ENCODE measurements around the gene MRPL27.
"Not testable (repeated sequence)": the region's sequence is repeated elsewhere in the genome, so short reads cannot be mapped to it uniquely, and the experiment has no call there.

The MRPL27 gene

DNA sequence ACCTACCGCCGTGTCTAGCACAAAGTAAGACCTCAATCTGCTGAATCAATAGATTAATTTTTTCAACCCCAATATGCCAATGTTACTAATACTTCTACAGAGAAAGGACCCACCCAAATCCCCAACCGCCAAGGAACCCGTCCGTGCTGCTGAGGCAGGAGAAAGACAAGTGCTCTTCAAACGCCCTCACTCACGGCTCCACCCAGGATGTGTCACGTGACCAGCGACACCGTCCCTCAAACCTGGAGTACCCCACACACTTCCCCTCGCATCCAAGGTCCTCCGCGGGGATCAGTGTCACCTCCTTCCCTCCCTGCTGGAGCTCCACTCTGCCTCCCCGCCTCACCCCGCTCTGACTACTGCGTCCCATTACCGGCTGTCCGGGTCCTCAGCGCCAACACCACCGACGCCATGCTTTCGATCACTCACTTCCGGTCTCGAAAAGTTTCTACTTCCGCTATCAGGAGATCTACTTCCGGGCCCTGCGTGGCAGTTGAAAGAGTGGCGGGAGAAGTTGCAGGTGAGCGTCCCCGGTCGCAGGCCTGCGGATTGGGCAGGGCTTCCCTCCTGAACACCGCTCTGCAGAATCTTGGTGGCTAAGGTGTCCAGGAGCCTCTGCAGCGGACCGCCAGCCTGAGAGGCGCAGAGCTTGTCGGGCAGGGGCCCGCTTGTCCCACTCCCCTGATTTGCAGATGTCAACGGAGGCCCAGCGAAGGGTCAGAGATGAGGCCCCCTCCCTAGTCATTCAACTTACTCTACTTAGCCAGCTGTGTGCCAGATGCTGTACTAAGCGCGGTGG, at the start of gene MRPL27, which contains the start of gene EME1:
MRPL27 (minus strand) TSS at position 427 of the 799 bp plus-strand sequence; CDS start at position 413, 14 bp downstream.
EME1 (plus strand) TSS at position 472 of the 799 bp plus-strand sequence. CDS start 1,980 bp downstream, outside the sequence.
- peak; percentile 82 to 95 for DNase-seq

DNA sequence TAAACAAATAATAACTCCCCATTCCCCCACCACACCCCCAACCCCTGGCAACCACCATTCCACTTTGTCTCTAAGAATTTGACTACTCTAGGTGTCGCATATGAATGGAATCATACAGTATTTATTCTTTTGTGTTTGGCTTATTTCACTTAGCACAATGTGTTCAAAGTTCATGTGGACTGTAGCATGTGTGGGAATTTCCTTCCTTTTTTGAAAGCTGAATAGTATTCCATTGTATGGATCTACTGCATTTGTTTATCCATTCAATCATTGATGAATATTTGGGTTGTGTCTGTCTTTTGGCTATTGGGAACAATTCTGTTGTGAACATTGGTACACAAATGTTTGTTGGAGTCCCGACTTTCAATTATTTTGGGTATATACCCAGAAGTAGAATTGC, 49.8 kb upstream of the MRPL27 start:
- DNase-seq, result no peak

DNA sequence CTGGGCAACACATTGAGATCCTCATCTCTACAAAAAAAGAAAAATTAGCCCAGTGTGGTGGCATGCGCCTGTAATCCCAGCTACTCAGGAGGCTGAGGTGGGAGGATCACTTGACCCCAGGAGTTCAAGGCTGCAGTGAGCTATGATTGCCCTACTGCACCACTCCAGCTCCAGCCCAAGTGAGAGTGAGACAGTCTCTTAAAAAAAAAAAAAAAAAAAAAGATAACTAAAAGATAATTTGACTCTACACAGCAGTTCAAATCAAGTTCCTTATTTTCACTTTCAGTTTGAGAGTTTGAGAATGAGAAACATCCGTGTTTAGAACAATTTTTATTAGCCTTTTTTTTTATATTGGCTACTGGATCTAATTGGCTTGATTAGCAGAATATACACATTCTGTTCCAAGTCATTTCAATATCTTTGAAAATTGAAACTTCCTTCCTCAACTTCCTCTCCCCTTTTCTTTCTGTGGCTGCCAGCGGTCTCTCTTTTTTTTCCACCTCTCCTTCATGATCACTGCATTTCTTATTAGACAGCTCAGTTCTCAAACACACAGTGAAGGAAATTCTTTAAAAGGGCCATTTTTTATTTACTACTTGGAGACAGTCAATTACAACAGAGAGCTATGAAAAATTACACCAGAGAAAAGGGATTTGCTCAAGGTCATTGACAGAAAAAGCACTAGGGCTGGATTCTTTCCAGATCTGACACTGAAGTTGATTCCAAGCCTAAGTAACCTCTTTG, 48.5 kb upstream of the MRPL27 start:
- DNase-seq, result no peak

DNA sequence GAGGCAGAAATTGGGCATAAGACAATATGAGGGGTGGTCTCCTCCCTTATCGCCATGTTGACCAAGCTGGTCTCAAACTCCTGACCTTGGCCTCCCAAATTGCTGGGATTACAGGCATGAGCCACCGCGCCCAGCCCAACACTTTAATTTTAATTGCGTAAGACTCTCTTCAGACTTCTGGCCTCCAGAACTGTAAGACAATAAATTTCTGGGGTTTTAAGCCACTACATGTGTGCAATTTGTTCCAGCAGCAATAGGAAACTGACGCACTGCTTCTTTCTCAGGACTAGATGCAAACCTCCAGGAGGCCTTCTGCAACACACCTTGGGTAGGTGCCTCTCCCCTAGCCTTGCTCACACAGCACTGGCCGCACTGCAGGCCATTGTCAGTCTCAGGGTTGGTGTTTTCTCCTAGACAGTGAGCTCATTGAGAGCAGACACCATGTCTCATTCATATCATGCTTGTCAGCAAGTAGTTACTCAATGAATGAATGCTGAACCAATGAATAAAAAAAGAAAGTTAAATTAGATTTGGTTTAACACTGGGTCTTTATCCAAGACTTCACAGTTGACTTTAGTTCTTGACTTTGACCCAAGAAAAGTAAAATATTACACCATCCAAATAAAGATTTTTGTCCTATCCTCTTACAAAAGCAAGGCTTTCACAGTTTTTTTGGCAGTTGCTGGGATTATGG, 47.6 kb upstream of the MRPL27 start:
- no peak for DNase-seq

DNA sequence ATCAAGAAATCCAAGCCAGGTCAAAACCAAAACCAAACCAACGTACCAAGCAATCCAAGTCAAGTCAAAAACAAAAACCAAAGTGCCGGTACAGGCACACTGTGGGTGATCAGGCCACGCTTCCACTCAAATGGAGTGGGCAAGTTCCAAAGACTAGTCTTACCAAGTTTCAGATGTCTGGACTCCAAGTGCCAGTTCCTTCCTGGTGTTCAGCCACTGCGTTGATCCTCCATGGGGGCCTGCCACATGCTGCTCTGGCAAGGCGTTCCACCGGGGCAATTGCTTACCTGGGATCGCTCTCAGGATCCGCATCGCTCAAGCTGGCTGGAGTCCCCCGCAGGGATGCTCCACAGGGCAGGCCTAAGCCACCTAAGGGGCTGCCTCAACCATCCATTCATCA, 46.6 kb upstream of the MRPL27 start:
- DNase-seq, result not testable (repeated sequence)

DNA sequence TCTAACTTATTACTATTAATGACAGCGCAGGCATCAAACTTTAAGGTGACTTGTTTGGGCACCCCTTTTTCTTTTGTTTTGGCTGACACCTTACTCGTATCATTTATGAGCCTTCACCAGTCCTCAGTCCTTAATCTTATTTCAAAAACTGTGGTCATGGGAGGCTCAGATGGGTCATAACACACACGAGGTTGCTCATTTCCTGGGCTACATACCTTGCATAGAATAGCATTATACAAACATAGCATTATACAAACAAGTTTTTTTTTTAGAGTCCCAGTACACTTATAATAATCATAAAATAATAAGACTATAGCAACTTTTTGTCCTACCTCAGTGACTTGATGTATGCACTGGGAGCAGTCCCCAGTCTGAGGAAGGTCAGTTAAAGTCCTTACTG, 41.8 kb upstream of the MRPL27 start:
- no peak for DNase-seq

DNA sequence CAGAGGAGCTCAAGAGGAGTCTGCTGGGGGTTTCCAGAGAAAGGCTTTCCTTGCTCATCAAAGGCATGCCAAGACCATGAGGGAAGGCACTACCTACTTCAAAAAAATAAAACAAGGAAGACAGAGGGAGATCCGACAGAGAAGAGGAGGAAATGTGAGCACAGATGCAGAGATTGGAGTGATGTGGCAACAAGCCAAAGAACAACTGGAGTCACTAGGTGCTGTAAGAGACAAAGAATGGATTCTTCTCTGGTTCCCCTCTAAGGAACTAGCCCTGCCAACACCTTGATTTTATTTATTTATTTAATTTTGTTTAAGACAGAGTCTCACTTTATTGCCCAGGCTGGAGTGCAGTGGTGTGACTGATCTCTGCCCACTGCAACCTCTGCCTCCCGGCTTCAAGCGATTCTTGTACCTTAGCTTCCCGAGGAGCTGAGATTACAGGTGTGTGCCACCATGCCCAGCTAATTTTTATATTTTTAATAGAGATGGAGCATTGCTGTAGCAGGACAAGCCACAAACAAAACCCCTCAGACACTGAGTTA, 39.3 kb upstream of the MRPL27 start:
- DNase-seq, result no peak

DNA sequence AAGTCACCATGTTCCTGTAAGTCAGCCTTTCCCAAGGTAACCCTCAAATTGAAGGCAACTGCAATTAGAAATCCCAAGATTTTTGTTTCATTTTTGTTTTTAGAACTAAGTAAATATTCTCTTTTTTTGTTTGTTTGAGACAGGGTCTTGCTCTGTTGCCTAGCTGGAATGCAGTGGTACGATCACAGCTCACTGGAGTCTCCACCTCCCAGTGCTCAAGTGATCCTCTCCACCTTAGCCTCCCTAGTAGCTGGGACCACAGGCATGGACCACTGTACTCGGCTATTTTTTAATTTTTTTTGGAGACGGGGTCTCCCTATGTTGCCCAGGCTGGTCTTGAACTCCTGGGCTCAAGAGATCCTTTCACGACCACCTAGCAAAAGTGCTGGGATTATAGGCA, 34.9 kb upstream of the MRPL27 start:
- no peak for DNase-seq

DNA sequence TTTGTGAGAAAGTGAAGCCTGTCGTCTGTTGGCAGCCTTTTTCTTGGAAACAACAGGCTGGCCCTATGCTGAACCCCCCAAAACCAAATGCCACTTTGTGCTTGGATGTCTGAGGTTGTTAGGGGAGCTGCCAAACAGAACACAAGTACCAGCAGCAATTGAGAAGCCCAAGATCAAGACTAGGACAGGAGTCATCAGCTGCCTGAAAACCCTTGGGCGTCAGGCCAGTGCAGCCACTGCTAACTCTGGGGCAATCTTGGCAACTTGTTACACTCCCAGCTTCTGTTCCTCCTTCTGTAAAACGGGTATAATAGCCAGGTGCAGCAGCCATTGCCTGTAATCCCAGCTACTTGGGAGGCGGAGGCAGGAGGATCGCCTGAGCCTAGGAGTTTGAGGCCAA, 33.6 kb upstream of the MRPL27 start:
- DNase-seq, result no peak

DNA sequence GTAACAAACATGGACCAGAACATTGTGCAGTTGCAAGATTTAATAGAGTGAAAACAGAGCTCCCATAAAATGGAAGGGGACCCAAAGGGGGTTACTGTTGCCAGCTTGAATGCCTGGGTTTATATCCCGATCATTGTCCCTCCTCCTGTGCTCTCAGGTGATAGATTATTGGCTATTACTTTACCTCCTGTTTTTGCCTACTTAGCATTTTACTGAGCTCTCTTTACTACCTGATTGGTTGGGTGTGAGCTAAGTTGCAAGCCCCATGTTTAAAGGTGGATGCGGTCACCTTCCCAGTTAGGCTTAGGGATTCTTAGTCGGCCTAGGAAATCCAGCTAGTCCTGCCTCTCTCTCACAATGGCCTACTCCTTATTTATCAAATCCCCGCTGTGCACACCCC, 32.4 kb upstream of the MRPL27 start:
- DNase-seq, result not testable (repeated sequence)

DNA sequence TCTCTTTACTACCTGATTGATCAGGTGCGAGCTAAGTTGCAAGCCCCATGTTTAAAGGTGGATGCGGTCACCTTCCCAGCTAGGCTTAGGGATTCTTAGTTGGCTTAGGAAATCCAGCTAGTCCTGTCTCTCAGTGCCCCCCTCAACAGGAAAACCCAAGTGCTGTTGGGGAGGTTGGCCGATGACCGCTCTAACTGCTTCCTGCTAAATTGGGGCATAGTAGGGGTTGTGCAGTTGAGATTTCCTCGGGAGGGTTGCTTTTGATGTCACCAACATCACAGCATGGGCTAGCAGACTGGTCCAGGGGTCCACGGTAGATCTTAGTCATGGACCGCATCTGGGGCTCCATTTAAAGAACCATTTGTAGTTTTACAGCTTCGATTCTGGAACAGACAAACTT, 26.6 kb upstream of the MRPL27 start:
- DNase-seq, result not testable (repeated sequence)

DNA sequence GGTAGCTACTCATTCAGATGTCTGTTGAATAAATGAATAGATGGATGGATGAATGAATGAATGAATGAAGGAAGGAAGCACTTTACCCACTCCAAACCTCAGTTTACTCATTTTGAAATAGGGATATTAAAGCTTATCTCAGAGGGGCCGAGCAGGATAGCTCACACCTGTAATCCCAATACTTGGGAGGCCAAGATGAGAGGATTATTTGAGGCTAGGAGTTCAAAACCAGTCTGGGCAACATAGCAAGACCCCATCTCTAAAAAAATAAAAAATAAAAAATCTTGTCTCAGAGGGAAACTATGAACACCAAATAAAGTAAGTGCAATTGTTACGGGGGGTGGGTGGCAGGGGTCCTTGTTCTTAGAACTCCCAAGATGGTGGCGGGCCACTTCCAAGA, 25.7 kb upstream of the MRPL27 start:
- DNase-seq, result not testable (repeated sequence)

DNA sequence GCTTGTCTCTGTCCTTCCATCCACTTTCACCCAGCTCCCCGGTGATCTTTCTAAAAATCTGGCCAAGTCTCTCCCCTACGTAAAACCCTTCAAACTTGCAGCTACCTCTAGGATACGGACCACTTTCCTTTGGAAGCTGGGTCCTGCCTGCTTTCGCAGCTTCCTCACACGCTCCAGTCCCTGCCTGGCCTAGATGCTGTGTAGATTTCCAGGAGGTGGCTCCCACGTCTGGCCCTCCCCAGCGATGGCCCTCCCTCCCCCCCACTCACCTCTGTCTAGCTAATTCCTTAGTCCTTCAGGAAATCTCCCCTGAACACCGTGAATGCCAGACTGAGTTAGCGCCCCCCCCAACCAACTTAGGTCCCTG, 24.9 kb upstream of the MRPL27 start:
- DNase-seq, result no peak

DNA sequence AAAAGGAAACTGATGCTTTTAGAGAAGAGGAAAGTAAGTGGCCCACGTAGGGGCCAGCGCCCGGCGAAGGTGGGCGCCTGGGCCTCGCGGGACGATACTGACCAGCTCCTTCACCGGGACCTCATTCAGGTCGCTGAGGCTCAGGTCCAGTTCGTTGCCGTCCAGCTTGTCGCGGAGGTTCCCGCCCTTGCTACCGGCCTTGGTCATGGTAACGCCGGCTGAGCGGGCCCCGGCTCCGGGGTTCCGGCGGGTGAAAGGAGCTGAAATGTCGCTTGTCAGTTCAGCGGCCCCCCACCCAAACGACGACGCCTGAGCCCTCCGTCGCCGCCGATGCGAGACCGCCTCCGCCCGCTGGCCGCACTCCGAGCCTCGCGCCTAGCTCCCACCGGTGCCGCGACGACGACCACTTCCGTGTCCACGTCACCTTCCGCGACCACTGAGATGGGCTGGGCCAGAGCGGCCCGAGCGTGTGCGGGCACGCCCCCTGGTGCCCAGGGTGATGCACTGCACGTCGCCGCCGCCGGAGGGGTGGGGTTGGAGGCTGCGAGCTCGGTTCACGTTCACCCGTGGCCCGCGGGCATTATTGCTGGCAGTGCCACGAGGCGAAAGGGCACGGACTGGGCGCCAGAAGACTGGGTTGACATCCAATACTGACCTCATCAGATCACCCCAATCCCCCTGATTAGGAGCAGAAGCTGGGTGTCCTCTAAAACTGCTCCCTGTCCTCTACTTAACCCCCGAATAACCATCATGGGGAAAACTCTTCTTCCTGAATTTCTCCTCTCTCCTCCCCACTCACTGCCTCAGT, 24.3 kb upstream of the MRPL27 start, which contains the start of gene LRRC59:
LRRC59 (minus strand) TSS at position 413 of the 808 bp plus-strand sequence; CDS start at position 207, 206 bp downstream.
- DNase-seq, result peak; percentile 82 to 83

DNA sequence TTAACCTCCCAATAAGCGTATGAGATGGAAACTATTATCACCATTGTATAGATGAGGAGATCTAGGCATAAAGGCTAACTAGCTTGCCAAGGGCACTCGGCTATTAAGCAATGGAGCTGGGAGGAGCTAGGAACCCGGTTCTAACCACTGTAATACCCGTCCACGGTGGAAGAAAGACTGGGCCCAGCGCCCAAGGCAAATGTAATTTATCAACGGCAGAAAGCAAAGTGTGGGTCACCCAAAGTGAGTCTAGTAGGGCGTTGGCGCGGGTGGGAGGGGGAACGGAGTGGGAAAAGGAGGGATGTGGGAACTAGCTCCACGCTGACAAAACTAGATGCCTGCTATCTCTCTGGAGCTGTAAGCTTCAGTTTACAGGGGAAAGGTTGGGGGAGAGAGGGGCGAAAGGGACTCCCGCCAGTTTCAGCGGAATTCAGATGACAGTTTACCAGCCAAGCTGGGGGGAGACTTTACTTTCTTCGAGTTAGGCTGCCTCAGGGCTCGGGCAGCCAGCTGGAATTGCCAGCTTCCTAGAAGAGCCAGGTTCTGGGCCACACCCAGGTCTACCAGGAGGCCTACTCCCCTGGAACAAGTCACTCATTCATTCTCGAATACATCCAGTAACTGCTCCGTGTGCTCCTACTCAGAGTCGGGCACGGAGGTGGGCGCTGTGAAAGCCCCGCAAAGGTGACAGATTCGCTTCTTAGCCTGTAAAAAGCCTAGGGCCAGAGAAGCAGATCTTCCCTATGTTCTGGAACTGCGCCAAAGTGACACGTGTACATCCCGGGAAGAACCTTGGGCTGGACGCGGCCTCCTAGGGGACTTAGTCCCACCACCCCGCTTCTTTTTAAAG, 23.5 kb upstream of the MRPL27 start:
- DNase-seq, result peak in 1 of 2 experiments; percentile 39

DNA sequence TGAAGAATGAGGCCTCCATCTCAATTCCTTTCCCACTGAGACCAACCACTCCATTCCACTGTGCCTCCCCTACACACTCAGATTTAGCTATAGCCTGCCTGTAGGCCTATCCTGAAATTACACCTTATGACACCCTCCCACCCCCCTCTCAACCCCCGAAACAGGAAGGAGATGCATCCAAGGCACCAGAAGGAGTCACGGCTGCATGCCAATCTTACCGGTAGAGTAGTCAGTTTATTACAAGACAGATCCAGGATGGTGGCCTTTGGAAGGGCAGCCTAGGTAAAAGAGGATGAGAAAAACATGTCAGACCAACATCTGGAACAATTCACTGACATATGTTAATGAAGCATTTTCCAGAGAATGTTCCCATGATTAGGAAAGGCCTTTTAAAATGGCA, 21.7 kb upstream of the MRPL27 start:
- no peak for DNase-seq

DNA sequence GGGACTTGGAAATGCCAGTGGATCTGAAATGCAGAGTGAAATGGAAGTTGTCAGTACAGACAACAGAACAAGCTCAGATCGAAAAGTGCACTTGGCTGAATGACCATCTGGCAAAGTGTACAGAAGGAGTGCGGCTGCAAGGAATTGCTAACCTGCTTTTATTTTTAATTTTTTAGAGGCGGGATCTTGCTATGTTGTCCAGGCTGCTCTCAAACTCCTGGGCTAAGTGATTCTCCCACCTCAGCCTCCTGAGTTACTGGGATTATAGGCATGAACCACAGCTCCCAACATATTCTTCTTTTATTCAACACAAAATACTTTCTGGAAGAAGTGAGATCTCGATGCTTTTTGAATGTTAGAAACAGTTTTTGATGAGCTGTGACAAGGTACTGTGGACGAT, 20.7 kb upstream of the MRPL27 start:
- DNase-seq, result no peak

DNA sequence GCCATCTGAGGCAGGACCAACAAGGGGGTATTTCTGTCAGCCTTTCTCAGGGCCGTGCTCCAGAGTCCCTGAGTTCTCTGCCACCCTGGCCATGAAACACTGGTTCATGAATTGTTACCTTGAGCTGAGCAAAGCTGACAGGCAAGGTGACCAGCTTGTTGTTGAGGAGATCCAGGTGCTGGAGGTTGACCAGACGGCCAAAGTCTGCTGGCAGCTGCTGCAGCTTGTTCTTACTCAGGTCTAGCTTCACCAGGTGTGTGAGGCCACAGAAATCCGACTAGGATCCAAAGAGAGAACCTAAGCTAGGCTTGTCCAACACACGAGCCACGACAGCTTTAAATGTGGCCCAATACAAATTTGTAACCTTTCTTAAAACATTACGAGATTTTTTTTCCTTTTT, 19.6 kb upstream of the MRPL27 start:
- DNase-seq, result no peak

DNA sequence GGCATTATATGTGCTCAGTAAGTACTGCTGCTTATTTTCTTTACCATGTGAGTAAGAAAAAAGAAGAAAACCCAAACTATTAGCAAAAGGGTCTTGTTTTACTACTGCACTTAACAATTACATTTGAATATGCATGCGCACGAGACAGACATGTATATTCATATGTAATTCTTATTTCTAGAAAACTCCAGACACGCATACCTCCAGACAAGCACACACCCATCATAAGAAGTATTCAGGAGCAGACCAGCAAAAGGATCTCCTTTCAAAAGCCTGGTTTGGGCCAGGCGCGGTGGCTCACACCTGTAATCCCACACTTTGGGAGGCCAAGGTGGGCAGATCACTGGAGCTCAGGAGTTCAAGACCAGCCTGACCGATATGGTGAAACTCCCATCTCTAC, 16.6 kb upstream of the MRPL27 start:
- DNase-seq, result no peak

DNA sequence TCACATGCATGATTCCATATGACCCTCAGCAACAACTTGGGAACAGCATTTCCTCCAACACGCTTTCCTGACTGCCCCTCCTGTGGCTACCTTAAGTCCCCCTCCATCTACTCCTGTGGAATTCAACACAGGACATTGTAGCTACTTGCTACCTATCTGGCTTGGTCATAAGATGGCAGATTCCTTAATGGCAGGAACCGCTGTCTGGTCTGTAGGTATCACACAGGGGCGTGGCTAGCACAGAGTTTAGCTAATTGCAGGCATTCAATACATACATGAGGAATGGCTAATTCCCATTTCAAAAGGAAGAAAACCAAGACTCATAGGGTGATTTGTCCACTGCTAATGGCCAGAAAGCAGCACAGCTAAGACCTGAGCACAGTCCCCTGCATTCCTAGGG, 15.7 kb upstream of the MRPL27 start:
- DNase-seq, result no peak

DNA sequence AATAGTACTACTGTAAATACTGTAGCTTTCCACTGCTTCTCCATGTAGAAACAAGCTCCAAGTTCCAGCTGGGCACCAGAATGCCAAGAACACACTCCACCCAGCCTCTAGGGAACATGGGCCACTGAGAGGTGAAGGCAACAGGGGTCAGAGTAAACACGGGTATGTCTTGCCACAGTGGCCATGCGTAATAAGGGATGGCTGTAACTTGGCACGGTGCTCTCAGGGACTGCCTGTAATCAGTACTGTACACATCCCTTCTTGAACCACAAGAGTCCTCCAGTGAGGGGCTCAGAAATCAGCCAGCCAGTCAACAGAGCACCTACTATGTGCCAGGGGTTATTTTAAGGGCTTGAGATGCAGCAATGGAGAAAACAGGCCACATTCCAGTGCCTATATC, 13.5 kb upstream of the MRPL27 start:
- no peak for DNase-seq
